ENCODE results near the gene XRN1.
"Not testable (repeated sequence)": the region's sequence is repeated elsewhere in the genome, so short reads cannot be mapped to it uniquely, and the experiment has no call there.

Gene XRN1

DNA sequence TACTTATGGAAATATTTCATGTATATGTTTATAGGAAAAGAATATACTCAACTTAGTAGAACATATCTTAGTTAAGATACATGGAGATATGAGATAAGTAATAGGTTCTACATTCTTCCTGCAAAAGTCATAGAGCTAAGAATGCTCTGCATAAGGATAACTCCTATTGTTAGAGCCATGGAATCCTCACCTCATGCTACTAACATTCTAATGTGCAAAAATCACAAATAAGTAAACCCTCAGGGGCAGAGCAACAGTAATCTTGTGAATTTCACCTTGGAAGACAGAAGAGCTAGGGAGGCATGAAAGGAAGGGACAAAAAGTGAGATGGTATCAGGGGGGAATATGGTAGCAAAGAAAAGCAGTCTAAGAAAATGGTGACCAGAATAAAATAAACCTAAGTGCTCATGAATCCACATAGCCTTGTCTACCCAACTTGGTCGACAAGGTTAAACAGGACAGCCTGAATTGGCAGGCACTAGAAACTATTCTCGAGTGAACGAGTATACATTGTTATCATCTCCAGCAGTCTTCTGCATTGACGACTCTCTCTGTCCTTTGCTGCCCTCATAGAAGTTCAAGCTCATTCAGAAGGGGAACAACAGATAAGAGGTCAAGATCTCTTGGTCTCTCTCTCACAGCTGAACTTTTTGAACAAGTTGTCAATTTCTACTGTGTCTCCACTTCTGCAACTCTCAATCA is 52.8 kb downstream of the XRN1 start:
- DNase-seq (ENCODE audit: low read depth) = no peak
- TF ChIP-seq, protein P1, sequence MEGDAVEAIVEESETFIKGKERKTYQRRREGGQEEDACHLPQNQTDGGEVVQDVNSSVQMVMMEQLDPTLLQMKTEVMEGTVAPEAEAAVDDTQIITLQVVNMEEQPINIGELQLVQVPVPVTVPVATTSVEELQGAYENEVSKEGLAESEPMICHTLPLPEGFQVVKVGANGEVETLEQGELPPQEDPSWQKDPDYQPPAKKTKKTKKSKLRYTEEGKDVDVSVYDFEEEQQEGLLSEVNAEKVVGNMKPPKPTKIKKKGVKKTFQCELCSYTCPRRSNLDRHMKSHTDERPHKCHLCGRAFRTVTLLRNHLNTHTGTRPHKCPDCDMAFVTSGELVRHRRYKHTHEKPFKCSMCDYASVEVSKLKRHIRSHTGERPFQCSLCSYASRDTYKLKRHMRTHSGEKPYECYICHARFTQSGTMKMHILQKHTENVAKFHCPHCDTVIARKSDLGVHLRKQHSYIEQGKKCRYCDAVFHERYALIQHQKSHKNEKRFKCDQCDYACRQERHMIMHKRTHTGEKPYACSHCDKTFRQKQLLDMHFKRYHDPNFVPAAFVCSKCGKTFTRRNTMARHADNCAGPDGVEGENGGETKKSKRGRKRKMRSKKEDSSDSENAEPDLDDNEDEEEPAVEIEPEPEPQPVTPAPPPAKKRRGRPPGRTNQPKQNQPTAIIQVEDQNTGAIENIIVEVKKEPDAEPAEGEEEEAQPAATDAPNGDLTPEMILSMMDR (IDR thresholded peaks at IDR 0.05; ENCODE audit: control insufficient read depth, extremely low read depth, insufficient read depth) = no peak
- no peak overlapping the region for H3K4me3 ChIP-seq (ENCODE audit: low read depth, low read length)

- DNase-seq (ENCODE audit: low read depth) = no peak
- no peak overlapping the region for H3K4me3 ChIP-seq (ENCODE audit: low read depth, low read length)
- TF ChIP-seq, protein P1 (IDR thresholded peaks at IDR 0.05; ENCODE audit: control insufficient read depth, extremely low read depth, insufficient read depth) = no peak
These were observed 62.8 kb downstream of the XRN1 start for GRCh38 chr3:142385078-142385477.

GRCh38 chr3:142374687-142375086 is 73.2 kb downstream of the XRN1 start:
- no peak for DNase-seq (ENCODE audit: low read depth)
- TF ChIP-seq, protein P1 (IDR thresholded peaks at IDR 0.05; ENCODE audit: control insufficient read depth, extremely low read depth, insufficient read depth) = no peak
- H3K4me3 ChIP-seq (ENCODE audit: low read depth, low read length) = no peak overlapping the region

DNA sequence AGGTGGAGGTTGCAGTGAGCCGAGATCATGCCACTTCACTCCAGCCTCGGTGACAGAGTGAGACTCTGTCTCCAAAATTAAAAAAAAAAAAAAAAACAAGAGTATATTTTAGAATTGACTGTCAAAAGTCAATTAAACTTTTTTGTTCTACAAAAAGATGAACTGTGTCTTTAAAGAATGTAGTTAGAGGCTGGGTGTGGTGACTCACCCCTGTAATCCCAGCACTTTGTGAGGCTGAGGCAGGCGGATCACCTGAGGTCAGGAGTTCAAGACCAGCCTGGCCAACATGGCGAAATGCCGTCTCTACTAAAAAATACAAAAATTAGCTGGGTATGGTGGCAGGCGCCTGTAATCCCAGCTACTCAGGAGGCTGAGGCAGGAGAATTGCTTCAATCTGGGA is 78.3 kb downstream of the XRN1 start:
- not testable (repeated sequence) for H3K4me3 ChIP-seq (ENCODE audit: low read depth, low read length); DNase-seq (ENCODE audit: low read depth)

DNA sequence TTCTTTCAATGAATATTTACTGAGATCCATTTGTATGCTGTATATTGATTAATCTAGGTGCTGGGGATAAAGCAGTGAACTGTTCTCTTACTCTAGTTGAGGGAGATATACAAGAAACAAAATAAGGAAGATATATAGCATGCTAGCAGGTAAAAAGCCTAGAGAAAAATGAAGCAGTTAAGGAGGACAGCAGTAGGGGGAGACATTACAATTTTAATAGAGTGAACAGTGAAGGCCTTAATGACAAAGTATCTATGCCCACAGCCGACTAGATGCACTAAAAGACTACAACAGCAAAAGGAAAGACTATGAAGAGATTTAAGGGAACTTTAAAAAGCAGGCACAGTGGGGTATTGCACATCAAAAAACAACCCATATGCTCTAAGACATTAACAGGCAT is 81.4 kb downstream of the XRN1 start:
- TF ChIP-seq, protein P1 (IDR thresholded peaks at IDR 0.05; ENCODE audit: control insufficient read depth, extremely low read depth, insufficient read depth) = peak; percentile 59
- H3K4me3 ChIP-seq (ENCODE audit: low read depth, low read length) = no peak overlapping the region
- DNase-seq (ENCODE audit: low read depth) = no peak

GRCh38 chr3:142363936-142364467 is 83.8 kb downstream of the XRN1 start:
- no peak for DNase-seq (ENCODE audit: low read depth)
- TF ChIP-seq, protein P1 (IDR thresholded peaks at IDR 0.05; ENCODE audit: control insufficient read depth, extremely low read depth, insufficient read depth) = no peak
- H3K4me3 ChIP-seq (ENCODE audit: low read depth, low read length) = peak overlapping the region; percentile 8; the same call in 1 of the 2 replicates

DNA sequence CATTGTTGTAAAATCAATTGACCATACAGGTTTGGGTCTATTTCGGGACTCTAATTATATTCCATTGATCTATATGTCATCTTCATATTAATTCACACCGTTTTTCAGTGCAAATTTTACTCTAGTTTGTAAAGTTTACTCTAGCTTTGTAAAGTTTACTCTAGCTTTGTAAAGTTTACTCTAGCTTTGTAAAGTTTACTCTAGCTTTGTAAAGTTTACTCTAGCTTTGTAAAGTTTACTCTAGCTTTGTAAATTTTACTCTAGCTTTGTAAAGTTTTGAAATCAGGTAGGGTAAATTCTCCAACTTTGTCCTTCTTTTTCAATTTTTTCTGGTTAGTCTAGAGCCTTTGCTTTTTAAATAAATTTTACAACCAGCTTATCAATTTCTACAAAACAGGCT is 84.4 kb downstream of the XRN1 start:
- peak overlapping the region; percentile 8 for H3K4me3 ChIP-seq (ENCODE audit: low read depth, low read length)
- DNase-seq (ENCODE audit: low read depth) = not testable (repeated sequence)

DNA sequence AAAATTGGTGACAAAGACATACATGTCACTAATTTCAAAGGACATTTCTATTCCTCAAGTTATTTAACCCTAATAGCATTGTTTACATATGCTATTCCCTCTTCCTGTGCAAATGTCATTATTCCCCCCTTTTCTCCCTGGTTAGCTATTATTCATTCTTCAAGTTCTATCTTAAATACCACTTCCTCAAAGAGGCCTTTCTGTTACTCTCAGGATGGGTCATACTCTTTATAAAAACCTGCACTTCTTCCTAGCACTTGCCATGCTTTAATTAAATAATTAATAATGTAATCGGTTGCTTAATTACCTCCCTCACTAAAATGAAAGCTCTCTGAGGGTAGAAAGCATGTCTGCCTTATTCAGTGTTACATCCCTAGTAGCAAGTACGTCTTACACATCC is 88.5 kb downstream of the XRN1 start:
- H3K4me3 ChIP-seq (ENCODE audit: low read depth, low read length) = no peak overlapping the region
- TF ChIP-seq, protein P1 (IDR thresholded peaks at IDR 0.05; ENCODE audit: control insufficient read depth, extremely low read depth, insufficient read depth) = no peak
- no peak for DNase-seq (ENCODE audit: low read depth)
